Measurements from ENCODE around the gene ANKS1B. TPM values are rescaled to one million over a fixed set of nuclear protein-coding genes. Genes with fewer than 3 reads are reported as not detected.

The ANKS1B gene
- total and polyA plus RNA-seq, 2 of the 4 experiments (the other 2 are of a cell fraction): 0.17 to 0.18 TPM

DNA sequence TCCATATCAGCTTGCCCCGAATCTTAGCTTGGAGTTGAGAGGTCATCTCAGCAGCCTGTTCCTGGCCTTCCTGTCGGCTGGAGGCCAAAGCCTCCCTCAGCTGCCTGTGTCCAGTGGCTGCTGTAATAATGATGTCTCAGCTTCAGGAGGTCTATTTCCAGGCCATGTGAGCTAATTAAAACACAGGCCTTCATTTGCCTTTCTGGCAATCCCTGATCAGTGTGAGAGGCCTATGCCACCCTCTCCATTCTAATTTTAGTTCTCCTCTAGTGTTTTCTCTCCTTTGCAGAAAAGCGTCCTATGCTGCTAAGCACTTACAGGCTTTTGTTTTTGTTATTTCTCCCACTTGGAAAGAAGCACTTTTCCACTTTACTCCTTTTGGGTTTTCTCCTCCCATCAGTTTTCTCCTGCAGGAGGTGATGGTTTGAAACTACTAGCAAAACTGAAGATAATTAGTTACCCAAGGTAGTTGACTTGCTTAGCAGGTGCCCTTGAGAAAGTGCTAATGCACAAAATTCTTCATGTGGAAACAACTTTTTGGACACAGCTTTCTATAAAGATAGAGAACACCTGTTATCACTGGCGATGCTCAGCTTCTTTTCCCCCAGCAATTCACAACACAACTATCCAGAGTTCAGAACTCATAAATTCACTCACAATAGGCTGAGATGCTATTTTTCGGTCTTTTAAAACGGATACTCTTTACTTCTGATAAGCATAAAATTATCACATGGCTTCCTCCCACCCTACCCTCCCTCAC is 592.5 kb downstream of the ANKS1B start:
- Histone ChIP-seq H4K91ac (ENCODE audit: insufficient read depth, low read depth, low read length) (no peak overlapping the region), H3K9ac (ENCODE audit: low read depth, low read length) (no peak overlapping the region), H3K14ac (replicated peaks; ENCODE audit: low read depth, low read length) (no peak overlapping the region), H3K4me3 (ENCODE audit: insufficient read depth, low read depth, low read length) (no peak overlapping the region), H4K20me1 (ENCODE audit: insufficient read depth, low read length) (no peaks in the 10 kb centered on the region), H2AK9ac (replicated peaks; ENCODE audit: low read depth, low read length, poor library complexity) (no peak overlapping the region), H3K27me3 (ENCODE audit: control insufficient read depth, insufficient read depth, low read length) (no peaks in the 10 kb centered on the region), H3K18ac (ENCODE audit: low read depth, low read length) (no peak overlapping the region), H2AFZ (replicated peaks; ENCODE audit: low read length, poor library complexity) (no peak overlapping the region), H3K23ac (ENCODE audit: low read depth, low read length) (no peak overlapping the region), H4K5ac (ENCODE audit: low read depth, low read length) (no peak overlapping the region), H3K36me3 (ENCODE audit: control insufficient read depth, insufficient read depth, low read length) (no peaks in the 10 kb centered on the region), H2BK20ac (ENCODE audit: low read depth, low read length) (no peak overlapping the region), H2BK120ac (ENCODE audit: low read depth, low read length) (no peak overlapping the region), H3K4me2 (ENCODE audit: low read depth, low read length) (no peak overlapping the region), H3K4me1 (ENCODE audit: control insufficient read depth, insufficient read depth, low read length) (no peaks in the 10 kb centered on the region), H2BK15ac (ENCODE audit: low read depth, low read length) (no peak overlapping the region), H2AK5ac (ENCODE audit: low read depth, low read length) (no peak overlapping the region), H3K79me1 (ENCODE audit: low read depth in 1 of 2, low read length in 2 of 2) (no peaks in the 10 kb centered on the region), H3K9me3 (ENCODE audit: control insufficient read depth, insufficient read depth, low read length) (peaks cover 4% of the 10 kb centered on the region; the same call in 1 of the 2 replicates), H3K4ac (ENCODE audit: low read depth, low read length) (no peak overlapping the region), H4K8ac (ENCODE audit: low read depth in 2 of 2, low read length in 2 of 2) (no peak overlapping the region), H3K27ac (ENCODE audit: insufficient read depth, low read length) (no peak overlapping the region), H2BK5ac (ENCODE audit: low read depth, low read length, poor library complexity, severe bottlenecking) (no peak overlapping the region), H3K56ac (ENCODE audit: extremely low read depth, insufficient read depth, low read length) (no peak overlapping the region), H3K9me1 (ENCODE audit: insufficient read depth, low read length) (no peaks in the 10 kb centered on the region)
- ChIA-PET POLR2A (ENCODE audit: unreplicated experiment) (no interaction called here), CTCF (interaction anchor here (1.4 kb wide), 1 partner anchor 267 kb away, joined by 3 read pairs; no protein-coding TSS in a partner anchor)
- WGBS, 2 experiments (ENCODE audit: extremely low coverage in 2 of 2, insufficient read length in 1 of 2): 55% methylated on average over 3 of the region's 6 CpGs; no CpG with 5 or more reads in 1 of the 2 experiments
- dilution Hi-C loops (cut with HindIII; ENCODE audit: low sequenced_read_pairs, unreplicated experiment): no loop called here
- ATAC-seq (ENCODE audit: low read depth) (no peak), DNase-seq (no peak)
- TF ChIP-seq NFE2L2 (IDR thresholded peaks at IDR 0.05; ENCODE audit: low read depth, low read length) (no peak), MAZ (IDR thresholded peaks at IDR 0.05; ENCODE audit: borderline replicate concordance, low read depth, low read length) (no peak), FOS (IDR thresholded peaks at IDR 0.05; ENCODE audit: low read depth, low read length) (no peak), MAFK (IDR thresholded peaks at IDR 0.05; ENCODE audit: low read depth, low read length) (no peak), CEBPB (IDR thresholded peaks at IDR 0.05; ENCODE audit: low read depth, low read length) (no peak), POLR2A (IDR thresholded peaks at IDR 0.05; ENCODE audit: low read depth, low read length) (no peak), SMC3 (IDR thresholded peaks at IDR 0.05; ENCODE audit: low read depth, low read length) (no peak), CHD1 (IDR thresholded peaks at IDR 0.05; ENCODE audit: low read depth, low read length) (no peak), MXI1 (IDR thresholded peaks at IDR 0.05; ENCODE audit: borderline replicate concordance, low read depth, low read length) (no peak), RCOR1 (IDR thresholded peaks at IDR 0.05; ENCODE audit: insufficient replicate concordance, low read length) (no peak), RAD21 (IDR thresholded peaks at IDR 0.05; ENCODE audit: low read length) (no peak), USF2 (IDR thresholded peaks at IDR 0.05; ENCODE audit: low read depth, low read length) (no peak), BHLHE40 (IDR thresholded peaks at IDR 0.05; ENCODE audit: low read depth, low read length) (no peak), RFX5 (IDR thresholded peaks at IDR 0.05; ENCODE audit: low read depth, low read length) (no peak)
- TF ChIP-seq, protein P1, sequence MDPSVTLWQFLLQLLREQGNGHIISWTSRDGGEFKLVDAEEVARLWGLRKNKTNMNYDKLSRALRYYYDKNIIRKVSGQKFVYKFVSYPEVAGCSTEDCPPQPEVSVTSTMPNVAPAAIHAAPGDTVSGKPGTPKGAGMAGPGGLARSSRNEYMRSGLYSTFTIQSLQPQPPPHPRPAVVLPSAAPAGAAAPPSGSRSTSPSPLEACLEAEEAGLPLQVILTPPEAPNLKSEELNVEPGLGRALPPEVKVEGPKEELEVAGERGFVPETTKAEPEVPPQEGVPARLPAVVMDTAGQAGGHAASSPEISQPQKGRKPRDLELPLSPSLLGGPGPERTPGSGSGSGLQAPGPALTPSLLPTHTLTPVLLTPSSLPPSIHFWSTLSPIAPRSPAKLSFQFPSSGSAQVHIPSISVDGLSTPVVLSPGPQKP (IDR thresholded peaks at IDR 0.05; ENCODE audit: borderline replicate concordance, low read depth, low read length): no peak
- TF ChIP-seq, protein P2, sequence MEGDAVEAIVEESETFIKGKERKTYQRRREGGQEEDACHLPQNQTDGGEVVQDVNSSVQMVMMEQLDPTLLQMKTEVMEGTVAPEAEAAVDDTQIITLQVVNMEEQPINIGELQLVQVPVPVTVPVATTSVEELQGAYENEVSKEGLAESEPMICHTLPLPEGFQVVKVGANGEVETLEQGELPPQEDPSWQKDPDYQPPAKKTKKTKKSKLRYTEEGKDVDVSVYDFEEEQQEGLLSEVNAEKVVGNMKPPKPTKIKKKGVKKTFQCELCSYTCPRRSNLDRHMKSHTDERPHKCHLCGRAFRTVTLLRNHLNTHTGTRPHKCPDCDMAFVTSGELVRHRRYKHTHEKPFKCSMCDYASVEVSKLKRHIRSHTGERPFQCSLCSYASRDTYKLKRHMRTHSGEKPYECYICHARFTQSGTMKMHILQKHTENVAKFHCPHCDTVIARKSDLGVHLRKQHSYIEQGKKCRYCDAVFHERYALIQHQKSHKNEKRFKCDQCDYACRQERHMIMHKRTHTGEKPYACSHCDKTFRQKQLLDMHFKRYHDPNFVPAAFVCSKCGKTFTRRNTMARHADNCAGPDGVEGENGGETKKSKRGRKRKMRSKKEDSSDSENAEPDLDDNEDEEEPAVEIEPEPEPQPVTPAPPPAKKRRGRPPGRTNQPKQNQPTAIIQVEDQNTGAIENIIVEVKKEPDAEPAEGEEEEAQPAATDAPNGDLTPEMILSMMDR (conservative IDR thresholded peaks at IDR 0.05; ENCODE audit: low read depth, low read length): no peak
- intact Hi-C loops (cut with micrococcal nuclease): no loop called here
- no TSS peak for BruUV-seq (replicated peaks)
- in situ Hi-C loops (cut with MboI; ENCODE audit: low sequenced_read_pairs): no loop called here

Measured in IMR-90 (cell line).